GM18909 (cell line): Measurements from ENCODE around the gene CIROP.

Experiments used
- ATAC-seq: cut with Tn5 transposase; IDR thresholded peaks from one replicate; pipeline ENCODE4 v1.9.1; 2021; ENCODE audit warnings: mild to moderate bottlenecking; ENCODE audit not compliant: unreplicated experiment, poor library complexity

Gene CIROP

DNA sequence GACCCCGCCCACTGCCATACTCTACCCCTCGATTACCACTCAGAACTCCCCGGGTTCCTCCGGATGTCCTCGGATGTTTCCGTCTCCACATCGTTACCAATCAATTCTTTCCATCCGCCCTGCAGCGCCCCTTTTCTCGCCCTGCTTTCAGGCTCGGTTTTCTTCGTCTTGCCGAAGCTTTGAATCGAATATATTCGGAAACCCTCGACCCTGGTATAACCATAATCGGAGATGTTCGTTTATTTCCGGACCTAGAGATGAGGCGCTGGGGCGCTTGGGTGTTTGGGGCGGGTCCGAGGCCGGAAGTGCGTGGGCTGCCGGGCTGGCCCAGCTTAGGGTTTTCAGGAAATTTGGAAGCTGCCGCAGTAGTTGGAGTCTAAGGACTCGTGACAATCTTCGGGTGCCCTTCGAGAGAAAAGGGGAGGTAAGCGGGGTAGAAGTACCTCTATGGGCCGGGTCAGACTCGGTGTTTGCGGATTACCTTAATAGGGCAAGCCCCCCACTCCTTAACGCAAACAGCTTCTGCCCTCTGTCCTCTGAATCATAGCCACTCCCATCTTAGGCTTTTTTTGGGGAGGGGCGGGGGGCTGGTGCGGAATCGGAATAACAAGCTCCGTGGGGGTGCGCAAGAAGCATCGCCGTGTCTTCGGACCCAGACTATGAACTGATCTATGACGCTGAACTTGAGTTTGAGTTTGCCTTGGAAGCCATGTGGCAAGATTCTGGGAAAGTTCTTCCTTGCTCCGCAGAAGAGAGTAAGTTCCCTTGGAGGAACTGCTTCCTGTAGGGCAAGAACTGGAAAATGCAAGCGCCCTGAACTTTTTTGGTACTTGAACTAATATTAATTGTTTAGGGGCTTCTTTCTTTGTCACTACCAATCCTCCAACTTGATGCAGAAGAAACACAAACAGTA lies 9.3 kb downstream of the CIROP start, which contains the start of gene C14orf119:
Gene C14orf119, plus strand, starts transcription at position 310 of the 913 bp plus-strand sequence. CDS start 2,154 bp downstream, outside the sequence.
- peak; percentile 91 for ATAC-seq

GRCh38 chr14:23094666-23095195 lies 10.1 kb downstream of the CIROP start, which contains the start of gene ACIN1:
Gene ACIN1, minus strand, starts transcription at chr14:23095136. Its CDS starts 24 bp downstream, at chr14:23095112.
- ATAC-seq: peak; percentile 34

DNA sequence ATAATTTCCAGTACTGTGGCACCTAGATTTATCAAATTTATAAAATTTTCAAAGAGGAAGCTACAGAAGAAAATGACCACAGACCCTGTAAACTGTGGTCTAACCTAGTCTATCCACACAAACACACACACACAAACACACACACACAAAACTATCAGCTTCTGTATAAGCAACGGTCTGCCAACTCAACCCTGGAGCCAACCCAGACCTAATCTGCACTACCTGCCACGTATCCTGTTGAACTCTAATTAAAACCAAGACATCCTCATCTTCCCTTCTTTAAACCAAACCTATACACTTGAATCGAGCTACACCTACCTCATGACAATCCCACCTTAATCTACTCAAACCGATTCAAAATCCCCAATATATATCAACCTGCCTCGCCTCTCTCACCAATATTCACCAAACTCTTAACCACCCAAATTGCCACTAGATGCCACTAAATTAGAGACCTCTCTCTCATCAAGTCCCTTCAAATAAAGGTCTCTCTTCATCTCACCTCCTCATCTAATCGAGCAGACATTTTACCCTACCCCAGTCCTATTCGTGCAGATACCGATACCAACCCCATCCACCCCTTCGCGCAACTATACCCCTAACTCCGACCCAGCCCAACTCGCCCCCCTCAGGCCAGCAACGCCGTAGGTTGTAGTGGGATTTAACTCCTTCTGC lies 10.7 kb downstream of the CIROP start:
- ATAC-seq: no peak

DNA sequence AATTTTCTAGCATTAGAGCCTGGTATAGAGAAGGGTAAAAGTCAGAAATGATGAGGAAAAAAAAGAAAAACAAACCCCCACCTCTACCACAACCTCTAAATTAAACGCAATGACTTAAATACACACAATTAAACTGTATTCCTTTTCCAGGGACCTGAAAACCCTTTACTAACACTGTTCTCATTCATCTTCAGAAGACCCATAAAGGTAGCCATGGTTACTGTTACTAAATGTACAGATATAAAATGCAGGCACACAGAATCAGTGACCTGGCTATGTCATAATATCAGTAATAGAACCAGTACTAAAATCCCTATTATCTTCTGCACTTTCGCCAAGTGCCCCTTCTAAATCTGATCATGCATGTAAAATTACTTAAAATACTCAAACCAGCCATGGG lies 11.3 kb downstream of the CIROP start:
- no peak for ATAC-seq

DNA sequence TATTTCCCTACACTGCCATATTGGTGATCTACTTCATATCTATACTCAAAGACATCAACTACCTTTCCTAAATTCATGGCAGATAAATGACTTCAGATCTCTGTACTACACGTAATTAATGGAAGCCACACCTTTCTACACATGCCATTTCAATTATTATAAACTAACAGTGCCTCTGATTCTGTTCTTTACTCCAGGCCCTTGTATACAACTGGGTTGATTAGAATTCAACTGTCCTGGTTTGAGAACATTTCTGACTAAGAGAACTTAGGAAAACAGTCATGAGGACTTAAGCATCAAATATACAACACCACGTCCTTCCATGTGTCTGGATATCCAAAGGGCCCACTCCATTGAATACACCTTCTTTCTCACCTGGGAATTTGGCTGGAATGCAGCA lies 11.7 kb downstream of the CIROP start:
- ATAC-seq: no peak

- ATAC-seq: no peak
These were observed 13.2 kb downstream of the CIROP start for GRCh38 chr14:23091294-23092225.

DNA sequence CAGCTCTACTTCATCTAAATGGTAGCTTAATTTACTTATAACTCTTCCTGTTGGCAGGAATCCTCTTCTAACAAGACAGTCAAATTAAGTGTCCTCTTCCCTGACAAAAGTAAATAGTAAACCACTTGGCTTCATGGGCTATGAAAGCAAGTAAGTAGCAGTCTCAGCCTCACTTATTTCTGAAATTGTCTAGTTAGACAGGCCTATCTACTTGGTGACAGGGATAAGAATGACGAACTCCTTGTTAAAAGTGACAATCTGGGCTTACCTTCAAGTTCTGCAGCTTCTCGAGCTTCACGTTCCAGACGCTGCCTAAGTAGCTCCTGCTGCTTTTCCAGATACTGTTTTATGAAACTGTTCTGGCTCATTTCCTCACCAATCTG lies 14.5 kb downstream of the CIROP start:
- no peak for ATAC-seq

DNA sequence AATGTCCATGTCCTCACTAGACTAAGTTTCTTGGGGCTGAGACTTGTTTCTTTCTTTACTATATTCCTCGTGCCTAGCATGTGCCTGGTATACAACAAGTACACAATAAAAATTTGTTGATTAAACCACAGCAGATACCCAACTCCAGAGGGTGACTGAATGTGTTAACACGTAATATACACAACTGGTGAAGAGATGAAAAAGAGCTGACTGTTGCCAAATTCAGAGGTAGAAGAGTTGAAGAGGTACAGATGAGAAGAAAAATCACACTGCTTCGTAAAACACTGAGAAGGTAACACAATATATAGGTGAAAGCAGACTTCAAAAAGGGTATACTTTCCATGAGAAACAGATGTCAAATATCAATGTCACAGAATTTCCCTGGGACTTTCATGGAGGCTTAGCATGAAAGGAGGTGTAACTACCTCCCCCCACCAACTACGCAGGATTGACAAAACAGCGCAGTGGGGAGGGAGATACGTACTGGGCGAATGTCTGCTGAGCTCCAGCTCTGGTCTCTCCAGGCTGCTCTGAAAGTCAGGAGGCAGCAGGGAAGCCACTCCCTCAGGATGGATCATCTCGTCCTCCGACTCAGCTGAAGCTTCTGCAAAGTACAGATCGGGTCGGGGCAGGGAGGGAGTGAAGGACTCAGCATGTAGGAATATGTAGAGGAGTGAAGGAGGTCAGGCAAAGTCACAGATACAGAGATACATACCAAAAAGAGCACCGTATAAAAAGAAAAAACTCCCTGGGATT lies 15.1 kb downstream of the CIROP start:
- no peak for ATAC-seq

- ATAC-seq: no peak
These were observed 18.2 kb downstream of the CIROP start for GRCh38 chr14:23086565-23086964.

DNA sequence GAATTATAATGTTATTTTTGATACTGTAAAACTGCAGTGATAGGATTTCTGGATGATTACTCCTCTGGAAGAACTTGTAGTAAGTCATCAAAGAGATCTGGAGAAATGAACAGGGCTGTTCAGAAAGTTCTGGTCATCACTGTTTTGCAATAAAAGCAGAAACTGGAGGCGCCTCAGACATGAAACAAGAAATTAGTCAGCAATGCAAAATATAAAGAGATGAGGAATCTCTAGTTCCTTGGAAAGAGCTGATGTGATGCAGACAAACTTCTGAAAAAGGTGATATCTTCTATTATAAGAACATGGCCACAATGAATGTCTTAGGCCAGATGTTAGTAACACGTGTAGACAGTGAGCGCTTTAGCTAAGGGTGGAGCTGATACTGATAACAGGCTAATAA lies 19.3 kb downstream of the CIROP start:
- no peak for ATAC-seq

DNA sequence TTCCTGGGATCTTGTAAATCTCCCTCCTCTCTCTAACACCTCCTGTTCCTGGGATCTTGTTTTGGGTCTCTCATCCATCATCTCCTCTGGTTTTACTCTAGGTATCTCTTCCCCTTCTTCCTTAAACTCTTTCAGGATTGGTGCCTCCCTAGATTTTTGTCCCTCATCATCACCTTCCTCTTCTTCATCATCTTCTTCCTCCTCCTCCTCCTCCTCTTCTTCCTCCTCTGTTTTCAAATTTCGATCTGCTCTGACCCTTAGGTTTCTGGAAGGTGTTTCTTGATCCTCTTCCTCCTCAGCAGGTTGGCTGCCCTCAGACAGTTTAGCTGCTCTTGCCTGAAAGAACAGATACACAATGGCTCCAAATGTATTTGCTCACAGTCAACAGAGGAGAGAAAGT lies 24.3 kb downstream of the CIROP start:
- no peak for ATAC-seq

- no peak for ATAC-seq
These were observed 25.1 kb downstream of the CIROP start for GRCh38 chr14:23079716-23080115.

GRCh38 chr14:23078692-23079116 lies 26.1 kb downstream of the CIROP start:
- ATAC-seq: no peak

DNA sequence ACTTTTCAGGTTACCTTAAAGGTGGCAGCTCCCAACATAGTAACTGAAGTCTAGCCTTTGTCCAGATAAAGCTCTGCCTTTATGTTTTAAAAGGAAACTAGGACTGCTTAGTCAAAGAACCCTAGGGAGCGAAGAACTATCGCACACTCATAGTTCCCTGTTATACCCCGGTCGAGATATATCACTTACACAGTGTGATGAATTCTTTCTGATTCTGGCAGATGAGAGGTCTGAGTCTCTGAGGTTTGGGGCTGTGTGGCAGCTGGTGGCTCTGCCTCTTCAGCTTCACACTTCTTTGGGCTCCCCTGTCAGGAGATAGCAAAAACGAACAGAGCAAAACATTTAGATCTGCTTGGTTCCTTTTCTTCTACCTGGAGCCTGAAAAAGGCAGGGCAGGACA lies 26.8 kb downstream of the CIROP start:
- no peak for ATAC-seq

DNA sequence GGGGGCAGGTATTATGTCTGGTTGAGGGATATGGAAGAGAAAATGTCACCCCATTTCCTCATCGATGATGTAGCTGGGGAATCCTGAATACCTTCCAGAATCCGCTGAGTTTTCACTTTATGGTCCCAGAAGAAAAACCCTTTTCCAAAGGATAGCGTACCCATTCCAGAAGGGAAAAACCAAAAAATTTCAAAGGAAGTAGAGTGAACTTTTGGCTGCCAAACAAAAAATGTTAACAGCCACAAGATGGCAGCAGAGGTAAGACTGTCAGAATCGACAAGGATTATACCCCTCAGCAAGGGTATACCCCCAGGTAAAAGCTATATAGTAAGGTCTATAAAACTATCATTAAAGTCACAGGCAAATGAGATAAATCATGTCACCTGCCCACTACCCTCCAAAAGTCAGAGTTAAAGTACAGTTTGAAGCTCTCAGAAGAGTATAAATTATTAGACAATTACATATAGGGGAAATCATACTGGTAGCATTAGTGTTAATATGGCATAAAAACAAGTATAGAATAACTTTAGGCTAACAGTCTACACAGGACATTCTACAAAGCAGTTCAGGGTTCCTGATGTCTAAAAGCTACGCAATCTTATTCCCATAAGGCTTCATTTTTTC lies 27.9 kb downstream of the CIROP start:
- no peak for ATAC-seq

GRCh38 chr14:23074906-23075305 lies 29.9 kb downstream of the CIROP start:
- no peak for ATAC-seq

DNA sequence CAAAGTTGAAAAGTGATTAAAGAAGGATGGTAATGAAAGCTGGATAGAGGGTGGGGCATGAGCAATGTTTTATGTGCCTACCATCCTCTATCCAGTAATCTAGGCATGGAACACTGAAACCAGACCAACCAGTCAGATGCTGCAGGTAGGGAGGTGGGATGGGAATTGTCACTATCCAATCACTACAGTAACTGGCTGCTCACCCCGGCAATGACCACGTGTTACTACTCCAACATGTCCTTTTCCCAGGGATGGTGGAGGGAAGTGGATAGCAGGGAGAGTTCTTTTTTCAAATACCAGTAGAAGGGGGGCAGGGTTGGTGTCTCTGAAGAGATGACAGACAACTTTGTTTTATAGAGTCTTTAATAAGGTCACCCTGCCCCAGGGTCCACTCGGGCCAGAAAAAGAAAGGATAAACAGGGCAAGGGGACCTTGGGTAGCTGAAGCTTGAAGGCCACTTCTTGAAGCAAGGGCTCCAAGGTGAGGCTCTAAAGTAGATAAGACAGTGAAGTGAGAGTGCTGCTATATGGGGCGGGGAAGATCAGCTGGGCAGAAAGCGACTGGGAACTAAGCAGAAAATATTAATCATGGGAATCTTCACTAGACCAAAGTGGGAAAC lies 32.8 kb downstream of the CIROP start:
- ATAC-seq: no peak

DNA sequence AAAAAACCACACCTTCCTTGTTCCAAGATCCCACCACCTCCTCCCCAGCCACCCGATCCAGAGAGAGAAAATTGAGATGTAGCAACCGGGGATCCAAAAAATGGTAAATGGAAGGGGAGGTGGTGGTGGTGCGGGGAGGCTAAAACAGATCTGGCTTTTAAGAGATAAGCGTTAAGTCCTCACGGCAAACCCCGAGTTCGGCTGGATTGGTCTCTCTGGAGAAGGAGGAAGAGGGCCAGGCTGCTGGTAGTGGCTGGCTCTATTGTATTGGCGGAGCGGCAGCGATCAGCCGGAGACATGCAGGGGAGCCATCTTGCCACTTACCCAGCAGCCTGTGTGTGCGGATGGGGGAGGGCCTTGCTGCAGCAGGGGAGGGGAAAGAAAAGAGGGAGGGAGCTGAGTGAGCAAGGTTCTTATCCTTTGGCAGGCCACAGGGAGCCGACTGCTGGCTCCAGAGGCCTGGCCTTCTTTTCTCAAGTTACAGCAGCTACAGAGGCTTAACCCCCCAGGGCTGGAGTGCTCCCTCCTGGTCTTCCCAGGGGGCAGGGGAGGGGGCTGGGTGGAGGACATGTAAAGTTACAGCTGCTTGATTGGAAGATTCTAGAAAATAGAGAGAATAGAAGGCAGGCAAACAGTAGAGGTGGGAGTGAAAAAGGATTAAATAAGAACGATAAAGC lies 33.4 kb downstream of the CIROP start:
- ATAC-seq: peak; percentile 84
